ENCODE data around the gene AGAP2. TPM values are rescaled to one million over a fixed set of nuclear protein-coding genes. Genes with fewer than 3 reads are reported as not detected.

AGAP2 gene
- total and polyA plus RNA-seq, 5 donors from 2014 or later: 4.4 to 60.3 (median 6.1) TPM

DNA sequence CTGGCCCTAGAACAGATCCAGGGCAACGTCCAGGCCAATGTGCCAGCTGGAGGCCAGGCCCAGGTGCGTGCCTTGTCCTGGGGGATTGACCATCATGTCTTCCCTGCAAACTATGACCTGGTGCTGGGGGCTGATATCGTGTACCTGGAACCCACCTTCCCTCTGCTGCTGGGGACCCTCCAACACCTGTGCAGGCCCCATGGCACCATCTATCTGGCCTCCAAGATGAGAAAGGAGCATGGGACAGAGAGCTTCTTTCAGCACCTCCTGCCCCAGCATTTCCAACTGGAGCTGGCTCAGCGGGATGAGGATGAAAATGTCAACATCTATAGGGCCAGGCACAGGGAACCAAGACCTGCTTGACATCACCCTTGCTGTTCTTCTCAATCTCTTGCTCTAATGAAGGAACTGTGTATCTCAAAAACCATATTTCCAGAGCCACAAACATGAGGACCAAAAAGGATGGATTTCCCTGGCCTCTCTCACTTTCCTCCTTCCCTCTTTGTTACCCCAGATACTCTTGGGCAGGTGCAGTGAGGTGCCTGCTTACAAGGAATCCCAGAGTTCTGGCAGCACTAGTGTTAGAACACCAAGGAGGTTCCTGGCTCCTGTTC is 41.8 kb upstream of the AGAP2 start:
- H3K4me1 ChIP-seq (ENCODE audit: control insufficient read depth, insufficient read depth, low read length, poor library complexity, severe bottlenecking): peaks cover 38% of the 10 kb centered on the region
- H3K36me3 ChIP-seq (ENCODE audit: control insufficient read depth, insufficient read depth, low read length): no peaks in the 10 kb centered on the region
- ATAC-seq (ENCODE audit: low read depth in 2 of 2) (no peak), DNase-seq (no peak)
- H3K9me3 Mint-ChIP-seq: no peaks in the 10 kb centered on the region
- H3K4me3 ChIP-seq (ENCODE audit: low read depth, low read length): no peak overlapping the region
- no peaks in the 10 kb centered on the region for H3K9me3 ChIP-seq (ENCODE audit: control insufficient read depth in 2 of 2, low read length in 2 of 2)
- H3K27ac ChIP-seq (ENCODE audit: insufficient read depth, low read length, poor library complexity, severe bottlenecking): peak overlapping the region; percentile 74
- H3K27ac Mint-ChIP-seq: peak overlapping the region; percentile 23 to 85 (median 42)
- H3K27me3 ChIP-seq (ENCODE audit: control insufficient read depth, insufficient read depth, low read length): no peaks in the 10 kb centered on the region
- no peaks in the 10 kb centered on the region for H3K36me3 Mint-ChIP-seq
- H3K27me3 Mint-ChIP-seq: peaks cover 4% of the 10 kb centered on the region
- H3K4me1 Mint-ChIP-seq: peaks cover 12 to 49% (median 27%) of the 10 kb centered on the region in 4 donors
- H3K4me3 Mint-ChIP-seq: peak overlapping the region in 3 of 4 donors; percentile 28 to 96 (median 28)

GRCh38 chr12:57779736-57780135 is 41.2 kb upstream of the AGAP2 start:
- Mint-ChIP-seq H3K9me3 (no peaks in the 10 kb centered on the region), H3K27me3 (peaks cover 4% of the 10 kb centered on the region), H3K36me3 (no peaks in the 10 kb centered on the region), H3K27ac (peak overlapping the region in 2 of 3 donors; percentile 3 to 47), H3K4me3 (peak overlapping the region in 2 of 4 donors; percentile 14 to 24), H3K4me1 (peaks cover 12 to 49% (median 27%) of the 10 kb centered on the region in 4 donors)
- Histone ChIP-seq H3K9me3 (ENCODE audit: control insufficient read depth in 2 of 2, low read length in 2 of 2) (no peaks in the 10 kb centered on the region), H3K4me3 (ENCODE audit: low read depth, low read length) (no peak overlapping the region), H3K4me1 (ENCODE audit: control insufficient read depth, insufficient read depth, low read length, poor library complexity, severe bottlenecking) (peaks cover 38% of the 10 kb centered on the region), H3K27ac (ENCODE audit: insufficient read depth, low read length, poor library complexity, severe bottlenecking) (no peak overlapping the region), H3K36me3 (ENCODE audit: control insufficient read depth, insufficient read depth, low read length) (no peaks in the 10 kb centered on the region), H3K27me3 (ENCODE audit: control insufficient read depth, insufficient read depth, low read length) (no peaks in the 10 kb centered on the region)
- DNase-seq (no peak), ATAC-seq (ENCODE audit: low read depth in 2 of 2) (no peak)

DNA sequence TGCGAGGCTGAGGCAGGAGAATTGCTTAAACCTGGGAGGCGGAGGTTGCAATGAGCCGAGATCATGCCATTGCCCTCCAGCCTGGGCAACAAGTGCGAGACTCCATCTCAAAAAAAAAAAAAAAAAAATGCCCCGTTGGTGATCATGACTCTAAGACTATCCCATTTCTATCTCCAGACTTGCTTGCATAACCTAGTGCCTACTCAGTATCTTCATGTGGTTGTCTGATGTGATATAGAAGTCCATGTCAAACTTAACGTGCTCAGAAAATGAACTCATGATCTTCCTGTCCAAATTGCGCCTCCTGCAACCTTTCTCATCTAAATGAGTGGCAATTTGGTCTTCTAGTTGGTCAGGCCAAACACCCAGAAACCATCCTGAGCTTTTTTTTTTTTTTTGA is 39.4 kb upstream of the AGAP2 start:
- Mint-ChIP-seq H3K36me3 (no peaks in the 10 kb centered on the region), H3K27ac (no peak overlapping the region), H3K4me3 (peak overlapping the region in 1 of 4 donors; percentile 71), H3K4me1 (peaks cover 12 to 40% (median 21%) of the 10 kb centered on the region in 4 donors), H3K9me3 (no peaks in the 10 kb centered on the region), H3K27me3 (peaks cover 4% of the 10 kb centered on the region)
- Histone ChIP-seq H3K4me1 (ENCODE audit: control insufficient read depth, insufficient read depth, low read length, poor library complexity, severe bottlenecking) (peaks cover 28% of the 10 kb centered on the region), H3K27ac (ENCODE audit: insufficient read depth, low read length, poor library complexity, severe bottlenecking) (no peak overlapping the region), H3K27me3 (ENCODE audit: control insufficient read depth, insufficient read depth, low read length) (no peaks in the 10 kb centered on the region), H3K36me3 (ENCODE audit: control insufficient read depth, insufficient read depth, low read length) (no peaks in the 10 kb centered on the region), H3K4me3 (ENCODE audit: low read depth, low read length) (no peak overlapping the region), H3K9me3 (ENCODE audit: control insufficient read depth in 2 of 2, low read length in 2 of 2) (no peaks in the 10 kb centered on the region)
- DNase-seq (no peak), ATAC-seq (ENCODE audit: low read depth in 2 of 2) (no peak)

GRCh38 chr12:57777367-57777766 is 38.8 kb upstream of the AGAP2 start:
- Histone ChIP-seq H3K9me3 (ENCODE audit: control insufficient read depth in 2 of 2, low read length in 2 of 2) (no peaks in the 10 kb centered on the region), H3K36me3 (ENCODE audit: control insufficient read depth, insufficient read depth, low read length) (no peaks in the 10 kb centered on the region), H3K27me3 (ENCODE audit: control insufficient read depth, insufficient read depth, low read length) (no peaks in the 10 kb centered on the region), H3K4me3 (ENCODE audit: low read depth, low read length) (no peak overlapping the region), H3K27ac (ENCODE audit: insufficient read depth, low read length, poor library complexity, severe bottlenecking) (no peak overlapping the region), H3K4me1 (ENCODE audit: control insufficient read depth, insufficient read depth, low read length, poor library complexity, severe bottlenecking) (peaks cover 30% of the 10 kb centered on the region)
- DNase-seq (no peak), ATAC-seq (ENCODE audit: low read depth in 2 of 2) (no peak)
- Mint-ChIP-seq H3K9me3 (no peaks in the 10 kb centered on the region), H3K36me3 (no peaks in the 10 kb centered on the region), H3K4me3 (peak overlapping the region in 1 of 4 donors; percentile 71), H3K27ac (no peak overlapping the region), H3K27me3 (peaks cover 4% of the 10 kb centered on the region), H3K4me1 (peaks cover 8 to 37% (median 17%) of the 10 kb centered on the region in 4 donors)

- ATAC-seq (ENCODE audit: low read depth in 2 of 2) (no peak), DNase-seq (no peak)
- H3K27ac Mint-ChIP-seq: peak overlapping the region in 1 of 3 donors; percentile 21
- Histone ChIP-seq H3K4me1 (ENCODE audit: control insufficient read depth, insufficient read depth, low read length, poor library complexity, severe bottlenecking) (peaks cover 28% of the 10 kb centered on the region), H3K36me3 (ENCODE audit: control insufficient read depth, insufficient read depth, low read length) (no peaks in the 10 kb centered on the region), H3K4me3 (ENCODE audit: low read depth, low read length) (no peak overlapping the region), H3K27ac (ENCODE audit: insufficient read depth, low read length, poor library complexity, severe bottlenecking) (no peak overlapping the region), H3K27me3 (ENCODE audit: control insufficient read depth, insufficient read depth, low read length) (no peaks in the 10 kb centered on the region), H3K9me3 (ENCODE audit: control insufficient read depth in 2 of 2, low read length in 2 of 2) (no peaks in the 10 kb centered on the region)
- no peaks in the 10 kb centered on the region for H3K36me3 Mint-ChIP-seq
- H3K4me1 Mint-ChIP-seq: peaks cover 0 to 34% (median 13%) of the 10 kb centered on the region in 4 donors
- no peaks in the 10 kb centered on the region for H3K9me3 Mint-ChIP-seq
- H3K27me3 Mint-ChIP-seq: peaks cover 9% of the 10 kb centered on the region
- H3K4me3 Mint-ChIP-seq: peak overlapping the region in 2 of 4 donors; percentile 20 to 71
Measured at GRCh38 chr12:57776247-57776587, 37.7 kb upstream of the AGAP2 start.

DNA sequence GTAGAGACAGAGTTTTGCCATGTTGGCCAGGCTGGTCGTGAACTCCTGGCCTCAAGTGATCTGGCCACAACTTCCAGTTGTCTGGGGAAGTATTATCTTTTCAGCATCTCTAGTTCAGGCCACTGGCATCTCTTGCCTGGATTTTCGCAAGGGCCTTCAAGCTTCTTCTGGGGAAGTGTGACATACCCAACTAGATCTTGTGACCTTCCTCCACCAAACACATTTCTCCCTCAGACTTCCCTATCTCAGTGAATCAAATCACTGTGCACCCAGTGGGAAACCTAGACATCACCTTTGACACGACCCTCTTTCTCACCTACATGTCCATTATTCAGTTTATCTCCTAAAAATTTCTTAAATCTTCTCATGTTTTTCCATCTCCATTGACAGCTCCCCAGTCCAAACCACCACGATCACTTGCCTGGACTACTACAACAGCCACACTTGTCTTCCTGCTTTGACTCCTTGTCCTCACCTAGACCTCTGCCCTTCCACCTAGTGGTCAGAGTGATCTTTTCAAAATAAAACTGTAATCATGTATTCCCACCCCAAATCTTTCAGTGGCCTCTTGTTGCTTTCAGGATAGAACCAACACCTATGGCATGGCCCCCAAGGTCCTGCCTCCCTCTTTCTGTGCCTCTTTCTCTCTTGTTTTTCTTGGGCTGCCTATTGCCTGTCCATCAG is 37.2 kb upstream of the AGAP2 start:
- Histone ChIP-seq H3K4me3 (ENCODE audit: low read depth, low read length) (no peak overlapping the region), H3K27me3 (ENCODE audit: control insufficient read depth, insufficient read depth, low read length) (no peaks in the 10 kb centered on the region), H3K4me1 (ENCODE audit: control insufficient read depth, insufficient read depth, low read length, poor library complexity, severe bottlenecking) (peaks cover 25% of the 10 kb centered on the region), H3K36me3 (ENCODE audit: control insufficient read depth, insufficient read depth, low read length) (no peaks in the 10 kb centered on the region), H3K9me3 (ENCODE audit: control insufficient read depth in 2 of 2, low read length in 2 of 2) (no peaks in the 10 kb centered on the region), H3K27ac (ENCODE audit: insufficient read depth, low read length, poor library complexity, severe bottlenecking) (no peak overlapping the region)
- Mint-ChIP-seq H3K36me3 (peaks cover under 1% of the 10 kb centered on the region), H3K9me3 (no peaks in the 10 kb centered on the region), H3K4me3 (peak overlapping the region in 2 of 4 donors; percentile 20 to 71), H3K27ac (peak overlapping the region in 1 of 3 donors; percentile 21), H3K4me1 (peaks cover 0 to 29% (median 12%) of the 10 kb centered on the region in 4 donors), H3K27me3 (peaks cover 9% of the 10 kb centered on the region)
- DNase-seq: peak in 1 of 3 donors; percentile 17
- ATAC-seq (ENCODE audit: low read depth in 2 of 2): no peak

DNA sequence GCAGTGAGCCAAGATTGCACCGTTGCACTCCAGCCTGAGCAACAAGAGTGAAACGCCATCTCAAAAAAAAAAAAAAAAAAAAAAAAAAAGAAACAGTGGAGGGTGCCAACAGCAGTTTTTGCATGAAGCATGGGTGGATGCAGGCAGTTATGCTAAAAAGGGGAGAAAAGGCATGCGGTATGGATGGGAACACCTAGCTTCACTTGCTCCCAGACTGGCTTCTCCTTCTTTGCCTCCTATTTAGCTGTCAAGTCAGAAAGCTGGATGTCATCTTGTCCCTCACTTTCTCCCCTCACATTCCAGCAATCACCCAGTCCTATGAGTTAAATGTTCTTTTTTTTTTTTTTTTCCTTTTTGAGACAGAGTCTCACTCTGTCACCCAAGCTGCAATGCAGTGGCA is 36.5 kb upstream of the AGAP2 start:
- no peak for DNase-seq
- Histone ChIP-seq H3K4me3 (ENCODE audit: low read depth, low read length) (no peak overlapping the region), H3K9me3 (ENCODE audit: control insufficient read depth in 2 of 2, low read length in 2 of 2) (no peaks in the 10 kb centered on the region), H3K27me3 (ENCODE audit: control insufficient read depth, insufficient read depth, low read length) (no peaks in the 10 kb centered on the region), H3K4me1 (ENCODE audit: control insufficient read depth, insufficient read depth, low read length, poor library complexity, severe bottlenecking) (peaks cover 19% of the 10 kb centered on the region), H3K36me3 (ENCODE audit: control insufficient read depth, insufficient read depth, low read length) (no peaks in the 10 kb centered on the region), H3K27ac (ENCODE audit: insufficient read depth, low read length, poor library complexity, severe bottlenecking) (no peak overlapping the region)
- peaks cover 9% of the 10 kb centered on the region for H3K27me3 Mint-ChIP-seq
- H3K9me3 Mint-ChIP-seq: no peaks in the 10 kb centered on the region
- H3K4me1 Mint-ChIP-seq: peaks cover 0 to 27% (median 12%) of the 10 kb centered on the region in 4 donors
- ATAC-seq (ENCODE audit: low read depth in 2 of 2): no peak
- H3K27ac Mint-ChIP-seq: no peak overlapping the region
- H3K4me3 Mint-ChIP-seq: peak overlapping the region in 2 of 4 donors; percentile 27 to 71
- H3K36me3 Mint-ChIP-seq: peaks cover 6% of the 10 kb centered on the region

Measured in CD4-positive, CD25-positive, alpha-beta regulatory T cell (primary cell).